ENCODE measurements around the gene C10orf120. TPM values are rescaled to one million over a fixed set of nuclear protein-coding genes. Genes with fewer than 3 reads are reported as not detected.

C10orf120 gene
- total RNA-seq, 2 experiments from 2014 or later, result not detected

DNA sequence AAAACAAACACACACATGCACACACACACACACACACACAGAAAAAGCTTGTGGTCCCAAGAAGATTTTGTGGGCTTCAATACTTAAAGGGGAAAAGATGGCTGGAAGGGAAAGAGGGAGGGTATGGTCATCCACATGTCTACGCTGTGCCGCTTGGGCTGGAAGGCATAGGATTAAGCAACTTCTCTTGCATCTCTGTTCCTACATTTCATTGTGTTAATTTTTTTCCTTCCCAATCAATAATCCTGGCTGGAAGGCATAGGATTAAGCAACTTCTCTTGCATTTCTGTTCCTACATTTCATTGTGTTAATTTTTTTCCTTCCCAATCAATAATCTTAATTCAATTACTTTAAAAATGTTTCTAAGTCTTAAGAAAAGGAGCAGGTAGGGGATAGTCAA lies 30.6 kb downstream of the C10orf120 start:
- no peaks in the 10 kb centered on the region for H3K9me3 Mint-ChIP-seq
- H3K4me3 Mint-ChIP-seq, result no peak overlapping the region
- no peaks in the 10 kb centered on the region for H3K4me1 Mint-ChIP-seq (ENCODE audit: low read depth)
- intact Hi-C loops (cut with micrococcal nuclease), result no loop called here
- no peak for DNase-seq
- H3K27ac Mint-ChIP-seq, result no peak overlapping the region
- CTCF ChIA-PET, result no interaction called here
- peaks cover 14% of the 10 kb centered on the region for H3K27me3 Mint-ChIP-seq (ENCODE audit: low read depth)
- no peaks in the 10 kb centered on the region for H3K36me3 Mint-ChIP-seq (ENCODE audit: low read depth)

DNA sequence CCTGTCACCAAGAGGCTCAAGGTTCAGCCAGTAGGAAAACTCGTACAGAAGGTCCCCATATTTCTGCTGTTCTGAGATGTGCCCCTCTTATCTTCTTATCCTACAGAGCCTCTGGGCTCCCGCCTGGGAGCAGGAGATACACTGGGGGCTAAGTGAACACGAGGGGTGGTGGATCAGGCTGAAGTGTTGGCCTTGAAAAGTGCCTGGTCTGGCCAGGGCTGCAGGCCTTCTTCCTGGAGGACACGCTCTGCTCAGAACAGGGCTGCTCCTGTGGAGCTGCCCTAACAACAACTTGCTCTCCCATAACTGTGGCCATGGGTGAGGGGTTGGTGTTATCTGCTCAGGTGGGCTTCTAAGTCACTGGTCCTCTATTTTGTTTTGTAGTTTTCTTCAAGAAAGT lies 33.7 kb downstream of the C10orf120 start:
- Mint-ChIP-seq H3K27ac (no peak overlapping the region), H3K36me3 (ENCODE audit: low read depth) (no peaks in the 10 kb centered on the region), H3K4me1 (ENCODE audit: low read depth) (no peaks in the 10 kb centered on the region), H3K4me3 (no peak overlapping the region), H3K9me3 (no peaks in the 10 kb centered on the region), H3K27me3 (ENCODE audit: low read depth) (peaks cover 9% of the 10 kb centered on the region)
- CTCF ChIA-PET, result no interaction called here
- intact Hi-C loops (cut with micrococcal nuclease), result no loop called here
- DNase-seq, result no peak

DNA sequence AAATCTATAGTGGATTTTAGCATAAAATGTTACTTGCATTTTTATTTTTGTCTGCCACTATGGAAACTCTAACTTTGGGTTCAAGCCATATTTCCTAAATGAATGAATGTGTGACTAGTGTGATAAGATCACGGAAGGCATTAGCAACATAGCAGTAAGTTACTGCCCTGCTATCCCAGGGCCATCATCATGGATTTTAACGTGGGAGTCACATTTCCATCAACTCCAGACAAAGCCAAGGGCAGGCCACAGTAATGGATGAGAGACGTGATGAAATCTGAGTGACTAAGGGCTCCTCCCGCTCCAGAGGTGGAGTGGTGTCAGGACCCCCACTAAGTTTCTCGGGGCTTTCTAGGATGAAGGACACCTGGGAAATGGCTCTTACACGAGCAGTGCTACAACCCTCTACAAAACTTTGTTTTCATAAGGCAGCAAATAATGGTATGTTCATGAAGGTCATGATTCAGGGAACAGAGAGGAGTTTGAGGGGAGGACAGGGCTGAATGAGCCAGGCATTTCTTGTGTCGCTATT lies 34.3 kb downstream of the C10orf120 start:
- CTCF ChIA-PET, result no interaction called here
- no peaks in the 10 kb centered on the region for H3K9me3 Mint-ChIP-seq
- intact Hi-C loops (cut with micrococcal nuclease), result no loop called here
- no peak overlapping the region for H3K27ac Mint-ChIP-seq
- no peaks in the 10 kb centered on the region for H3K36me3 Mint-ChIP-seq (ENCODE audit: low read depth)
- peaks cover 9% of the 10 kb centered on the region for H3K27me3 Mint-ChIP-seq (ENCODE audit: low read depth)
- no peak overlapping the region for H3K4me3 Mint-ChIP-seq
- H3K4me1 Mint-ChIP-seq (ENCODE audit: low read depth), result no peaks in the 10 kb centered on the region
- no peak for DNase-seq

DNA sequence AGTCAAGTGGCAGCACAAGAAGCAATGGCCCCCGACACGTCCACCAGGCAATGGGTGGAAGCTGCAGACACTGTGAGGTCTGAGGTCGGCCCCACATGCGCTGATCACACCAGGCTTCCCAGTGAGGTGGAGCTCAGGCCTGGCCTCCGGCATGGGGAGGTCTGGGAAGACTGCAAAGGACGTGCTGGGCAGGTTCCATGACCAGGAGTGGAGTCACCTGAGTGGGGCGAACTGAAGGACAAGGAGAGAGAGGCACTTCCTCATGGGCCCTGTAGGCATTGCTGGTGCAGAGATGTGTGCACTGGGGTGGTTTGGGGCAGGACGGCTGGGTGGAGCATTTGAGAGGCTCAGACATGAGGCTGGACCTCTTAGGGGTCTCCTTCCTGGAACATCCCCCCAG lies 35.1 kb downstream of the C10orf120 start:
- intact Hi-C loops (cut with micrococcal nuclease), result no loop called here
- CTCF ChIA-PET, result no interaction called here
- DNase-seq, result no peak
- H3K4me3 Mint-ChIP-seq, result no peak overlapping the region
- no peaks in the 10 kb centered on the region for H3K36me3 Mint-ChIP-seq (ENCODE audit: low read depth)
- no peak overlapping the region for H3K27ac Mint-ChIP-seq
- H3K27me3 Mint-ChIP-seq (ENCODE audit: low read depth), result peaks cover 9% of the 10 kb centered on the region
- H3K9me3 Mint-ChIP-seq, result no peaks in the 10 kb centered on the region
- H3K4me1 Mint-ChIP-seq (ENCODE audit: low read depth), result no peaks in the 10 kb centered on the region

DNA sequence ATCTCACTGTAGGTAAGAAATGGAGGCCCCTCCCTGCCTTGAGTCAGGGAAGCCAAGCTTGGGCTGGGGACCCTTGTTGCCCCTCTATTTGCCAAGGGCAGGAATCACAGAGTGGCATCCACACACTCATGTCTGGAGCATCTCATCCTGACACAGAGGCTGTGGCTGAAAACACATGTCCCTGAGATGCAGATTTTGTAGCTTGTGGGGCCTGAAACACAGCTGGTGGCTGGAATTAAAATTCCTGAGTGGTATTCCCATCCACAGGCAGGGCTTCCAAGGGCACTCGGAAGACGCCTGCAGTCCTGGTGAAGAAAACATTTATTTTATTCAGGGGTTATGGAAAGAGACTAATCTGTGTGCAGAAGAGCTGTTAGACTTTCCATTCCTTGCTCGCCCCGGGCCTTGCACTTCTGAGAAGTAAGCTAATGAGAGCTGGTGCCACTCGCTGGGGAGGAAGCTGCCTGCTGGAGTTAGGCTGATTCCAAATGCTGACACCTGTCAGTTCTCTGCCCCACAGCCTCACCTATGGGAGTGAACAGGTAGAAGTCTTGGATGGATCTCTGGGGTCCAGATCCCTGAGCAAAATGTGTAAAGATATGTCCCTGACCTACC lies 36.0 kb downstream of the C10orf120 start:
- H3K27me3 Mint-ChIP-seq (ENCODE audit: low read depth), result peaks cover 9% of the 10 kb centered on the region

DNA sequence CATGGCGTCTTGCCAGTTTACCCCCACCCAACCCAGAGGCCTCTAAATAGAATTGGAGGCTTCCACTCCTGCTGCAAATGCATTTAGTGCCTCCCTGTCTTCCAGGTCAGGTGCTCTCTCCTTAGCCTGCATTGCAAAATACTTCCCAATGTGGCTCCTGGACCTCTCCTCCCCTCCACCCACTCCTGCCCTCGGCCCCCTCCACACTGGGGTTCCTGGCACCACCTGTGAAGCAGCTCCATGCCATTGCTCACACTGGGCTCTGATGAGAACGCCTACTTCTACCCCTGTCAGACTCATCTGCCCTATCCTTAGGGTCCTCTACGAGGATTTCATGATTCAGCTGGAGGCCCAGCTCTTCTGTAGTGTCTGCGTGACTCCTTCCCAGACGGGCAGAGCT lies 37.4 kb downstream of the C10orf120 start:
- intact Hi-C loops (cut with micrococcal nuclease), result no loop called here
- Mint-ChIP-seq H3K27ac (no peak overlapping the region), H3K4me1 (ENCODE audit: low read depth) (no peaks in the 10 kb centered on the region), H3K36me3 (ENCODE audit: low read depth) (no peaks in the 10 kb centered on the region), H3K9me3 (no peaks in the 10 kb centered on the region), H3K4me3 (no peak overlapping the region), H3K27me3 (ENCODE audit: low read depth) (peaks cover 6% of the 10 kb centered on the region)
- CTCF ChIA-PET, result no interaction called here
- no peak for DNase-seq

More for the DNA sequence above, 36.0 kb downstream of the C10orf120 start:
- no peaks in the 10 kb centered on the region for H3K9me3 Mint-ChIP-seq
- no peak for DNase-seq
- CTCF ChIA-PET, result interaction anchor here (0.6 to 0.7 kb wide), 2 partner anchors 123 to 213 kb away, joined by 3 to 5 read pairs; no protein-coding TSS in a partner anchor
- H3K4me3 Mint-ChIP-seq, result no peak overlapping the region
- H3K36me3 Mint-ChIP-seq (ENCODE audit: low read depth), result no peaks in the 10 kb centered on the region
- H3K4me1 Mint-ChIP-seq (ENCODE audit: low read depth), result no peaks in the 10 kb centered on the region
- intact Hi-C loops (cut with micrococcal nuclease), result no loop called here
- H3K27ac Mint-ChIP-seq, result no peak overlapping the region

DNA sequence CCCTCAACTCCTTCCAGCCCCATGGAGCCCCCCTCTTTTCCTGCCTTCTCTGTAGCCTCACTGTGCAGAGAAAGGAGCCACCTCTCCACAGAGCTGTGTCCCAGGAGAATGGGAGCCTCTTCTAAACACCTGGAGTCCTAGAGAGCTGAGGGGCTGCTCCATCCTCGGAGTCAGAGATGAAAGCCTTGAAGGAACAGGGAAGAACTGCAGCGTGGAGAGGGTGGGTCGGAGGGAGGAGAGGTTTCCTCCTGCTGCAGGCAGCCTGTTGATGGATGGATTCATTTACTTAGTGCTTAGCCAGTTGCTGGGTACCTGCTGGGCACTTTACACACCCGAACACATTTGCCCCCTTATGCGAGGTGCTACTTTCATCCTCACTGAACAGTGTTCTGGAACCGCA lies 39.0 kb downstream of the C10orf120 start:
- Mint-ChIP-seq H3K27me3 (ENCODE audit: low read depth) (peaks cover 6% of the 10 kb centered on the region), H3K4me1 (ENCODE audit: low read depth) (no peaks in the 10 kb centered on the region)

DNA sequence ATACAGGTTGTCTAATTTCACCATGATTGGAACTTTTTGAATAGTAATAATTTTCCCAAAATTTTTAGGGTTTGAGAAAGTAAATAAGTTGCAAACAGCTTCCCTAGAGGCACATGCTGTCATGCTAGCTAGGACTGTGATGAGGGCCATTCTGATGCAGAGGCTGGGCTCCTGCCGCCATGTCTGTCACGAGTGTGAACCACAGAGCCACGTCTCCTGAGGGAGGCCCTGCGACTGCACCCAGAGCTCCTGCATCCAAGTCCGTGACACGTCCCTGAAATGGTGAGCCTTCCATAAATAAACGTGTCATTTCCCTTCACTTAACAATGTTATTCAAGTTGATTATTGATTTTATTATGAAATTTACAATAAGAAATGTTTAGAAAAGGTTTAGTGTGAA lies 40.0 kb downstream of the C10orf120 start:
- no peak overlapping the region for H3K4me3 Mint-ChIP-seq
- no peak overlapping the region for H3K27ac Mint-ChIP-seq
- no peaks in the 10 kb centered on the region for H3K9me3 Mint-ChIP-seq
- intact Hi-C loops (cut with micrococcal nuclease), result no loop called here
- H3K36me3 Mint-ChIP-seq (ENCODE audit: low read depth), result no peaks in the 10 kb centered on the region
- peaks cover 3% of the 10 kb centered on the region for H3K27me3 Mint-ChIP-seq (ENCODE audit: low read depth)
- no peak for DNase-seq
- no peaks in the 10 kb centered on the region for H3K4me1 Mint-ChIP-seq (ENCODE audit: low read depth)
- CTCF ChIA-PET, result no interaction called here

More for the DNA sequence above, 39.0 kb downstream of the C10orf120 start:
- H3K27ac Mint-ChIP-seq, result no peak overlapping the region
- no peak for DNase-seq
- no peaks in the 10 kb centered on the region for H3K36me3 Mint-ChIP-seq (ENCODE audit: low read depth)
- no peaks in the 10 kb centered on the region for H3K9me3 Mint-ChIP-seq
- intact Hi-C loops (cut with micrococcal nuclease), result no loop called here
- no peak overlapping the region for H3K4me3 Mint-ChIP-seq
- CTCF ChIA-PET, result no interaction called here

DNA sequence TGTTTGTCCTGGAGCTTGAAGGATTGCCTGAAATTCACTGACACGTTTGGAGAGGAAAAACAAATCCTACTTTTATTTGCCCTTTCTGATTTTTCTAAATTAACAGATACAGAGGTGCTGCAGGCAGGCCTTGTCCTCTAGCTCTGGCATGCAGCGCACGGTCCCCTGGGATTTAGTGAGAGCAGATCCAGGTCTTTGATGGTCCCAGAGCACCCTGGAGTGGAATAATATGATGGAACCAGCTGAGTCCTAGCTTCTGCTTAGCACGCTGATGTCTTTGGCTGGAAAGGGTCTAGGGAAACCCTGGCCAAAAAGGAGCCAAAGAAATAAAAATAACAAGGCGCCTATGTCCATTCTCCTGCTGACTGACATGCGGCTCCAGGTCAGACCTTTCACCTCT lies 40.5 kb downstream of the C10orf120 start:
- intact Hi-C loops (cut with micrococcal nuclease), result no loop called here
- Mint-ChIP-seq H3K4me3 (no peak overlapping the region), H3K36me3 (ENCODE audit: low read depth) (no peaks in the 10 kb centered on the region), H3K27ac (no peak overlapping the region), H3K4me1 (ENCODE audit: low read depth) (no peaks in the 10 kb centered on the region), H3K27me3 (ENCODE audit: low read depth) (peaks cover 3% of the 10 kb centered on the region), H3K9me3 (no peaks in the 10 kb centered on the region)
- CTCF ChIA-PET, result no interaction called here
- no peak for DNase-seq

DNA sequence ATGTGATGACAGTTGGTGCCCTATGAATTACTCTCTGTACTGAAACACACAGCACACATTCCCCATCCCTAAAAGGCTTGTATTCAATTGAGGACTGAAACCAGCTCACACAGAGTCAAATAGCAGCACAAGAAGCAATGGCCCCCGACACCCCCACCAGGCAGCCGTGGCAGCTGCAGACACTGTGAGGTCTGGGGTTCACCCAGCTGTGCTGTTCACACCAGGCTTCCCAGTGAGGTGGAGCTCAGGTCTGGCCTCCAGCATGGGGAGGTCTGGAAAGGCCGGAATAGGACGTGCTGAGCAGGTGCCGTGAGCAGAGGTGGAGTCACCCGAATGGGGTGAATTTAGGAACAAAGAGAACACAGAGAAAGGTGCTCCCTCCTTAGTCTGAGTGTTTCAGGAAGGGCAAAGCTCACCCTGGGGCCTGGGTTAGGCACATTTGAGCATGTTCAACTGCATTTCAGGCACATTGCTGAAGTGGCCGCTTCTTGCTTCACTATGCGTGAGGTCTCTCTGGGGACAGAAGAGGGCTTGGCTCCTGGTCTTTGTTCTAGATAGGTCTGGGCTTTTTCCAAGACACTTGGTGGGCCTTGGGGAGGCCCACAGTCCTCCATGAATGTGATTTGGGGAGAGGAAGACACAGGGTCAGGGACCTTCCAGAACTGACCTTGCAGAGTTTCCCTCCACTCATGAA lies 41.1 kb downstream of the C10orf120 start:
- no peak for DNase-seq
- no peaks in the 10 kb centered on the region for H3K9me3 Mint-ChIP-seq
- H3K27me3 Mint-ChIP-seq (ENCODE audit: low read depth), result peaks cover 4% of the 10 kb centered on the region
- no peak overlapping the region for H3K4me3 Mint-ChIP-seq
- H3K4me1 Mint-ChIP-seq (ENCODE audit: low read depth), result no peaks in the 10 kb centered on the region
- CTCF ChIA-PET, result no interaction called here
- H3K36me3 Mint-ChIP-seq (ENCODE audit: low read depth), result no peaks in the 10 kb centered on the region
- no peak overlapping the region for H3K27ac Mint-ChIP-seq
- intact Hi-C loops (cut with micrococcal nuclease), result no loop called here

DNA sequence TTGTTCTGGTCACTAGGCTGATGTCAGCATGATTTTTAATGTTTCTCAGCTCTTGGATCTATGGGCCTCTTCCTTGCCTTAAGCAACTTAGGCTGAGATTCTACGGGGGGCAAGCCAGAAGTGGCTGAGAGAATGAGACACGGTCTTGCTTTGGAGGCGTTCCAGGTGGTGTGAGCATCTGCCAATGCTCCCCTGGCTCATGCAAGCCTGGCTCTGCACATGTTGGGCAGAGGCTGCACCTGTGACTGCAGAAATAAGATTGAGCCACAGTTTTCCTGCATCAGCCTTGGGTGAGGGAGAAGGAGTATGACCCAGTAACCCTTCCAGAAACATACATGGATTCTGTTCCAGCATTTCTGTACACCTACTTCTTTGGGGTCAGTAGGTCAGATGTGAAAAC lies 41.9 kb downstream of the C10orf120 start:
- Mint-ChIP-seq H3K4me3 (no peak overlapping the region), H3K27me3 (ENCODE audit: low read depth) (peaks cover 8% of the 10 kb centered on the region), H3K4me1 (ENCODE audit: low read depth) (no peaks in the 10 kb centered on the region), H3K9me3 (no peaks in the 10 kb centered on the region), H3K36me3 (ENCODE audit: low read depth) (no peaks in the 10 kb centered on the region), H3K27ac (no peak overlapping the region)
- CTCF ChIA-PET, result no interaction called here
- intact Hi-C loops (cut with micrococcal nuclease), result no loop called here
- DNase-seq, result no peak

DNA sequence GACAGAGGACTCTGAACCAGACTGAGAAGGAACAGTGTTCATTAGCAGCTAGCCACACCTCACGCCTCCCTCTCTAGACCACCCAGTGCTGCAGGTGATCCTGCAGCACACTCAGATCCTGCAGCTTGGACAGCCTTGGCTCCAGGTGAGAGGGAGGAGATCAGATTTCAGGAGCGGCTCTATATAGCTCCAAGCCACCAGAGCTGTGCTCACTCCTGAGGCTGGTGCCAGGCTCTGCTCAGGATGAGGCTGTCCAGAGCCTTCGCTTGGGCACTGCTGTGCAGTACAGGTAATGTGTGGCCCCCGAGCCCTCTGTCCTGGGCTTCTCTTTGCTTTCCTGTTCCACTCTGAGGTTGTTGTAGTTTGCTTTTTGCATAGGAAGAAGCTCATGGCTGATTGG lies 42.4 kb downstream of the C10orf120 start:
- intact Hi-C loops (cut with micrococcal nuclease), result no loop called here
- H3K36me3 Mint-ChIP-seq (ENCODE audit: low read depth), result no peaks in the 10 kb centered on the region
- peaks cover 4% of the 10 kb centered on the region for H3K27me3 Mint-ChIP-seq (ENCODE audit: low read depth)
- H3K9me3 Mint-ChIP-seq, result no peaks in the 10 kb centered on the region
- H3K4me3 Mint-ChIP-seq, result no peak overlapping the region
- no peak overlapping the region for H3K27ac Mint-ChIP-seq
- no peaks in the 10 kb centered on the region for H3K4me1 Mint-ChIP-seq (ENCODE audit: low read depth)
- no peak for DNase-seq
- CTCF ChIA-PET, result no interaction called here

DNA sequence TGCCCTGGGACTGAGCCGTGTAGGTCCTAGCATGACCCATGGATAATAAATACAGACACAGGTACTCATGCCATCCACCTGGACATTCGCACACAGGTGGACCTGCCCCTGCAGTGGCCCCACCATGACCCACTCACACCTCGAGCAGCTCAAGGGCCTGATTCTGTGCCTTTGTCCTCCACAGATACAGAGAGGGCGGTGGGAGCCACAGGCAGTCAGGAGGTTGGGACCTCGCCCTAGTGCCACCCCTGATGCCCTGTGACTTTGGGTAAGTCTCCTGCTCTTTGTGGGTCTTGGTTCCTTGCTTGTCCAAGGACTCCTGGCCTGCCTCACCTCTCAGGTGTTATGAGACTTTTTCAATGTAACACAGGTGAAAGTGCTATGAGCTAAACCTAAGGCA lies 42.9 kb downstream of the C10orf120 start:
- Mint-ChIP-seq H3K4me3 (no peak overlapping the region), H3K27me3 (ENCODE audit: low read depth) (peaks cover 8% of the 10 kb centered on the region), H3K27ac (no peak overlapping the region), H3K9me3 (peaks cover 2% of the 10 kb centered on the region), H3K4me1 (ENCODE audit: low read depth) (no peaks in the 10 kb centered on the region), H3K36me3 (ENCODE audit: low read depth) (no peaks in the 10 kb centered on the region)
- no peak for DNase-seq
- CTCF ChIA-PET, result no interaction called here
- intact Hi-C loops (cut with micrococcal nuclease), result no loop called here

All from activated naive CD4-positive, alpha-beta T cell treated with anti-CD3 and anti-CD28 coated beads for 36 hours (primary cell).